Upper lobe of right lung (tissue), 1 donor: ENCODE data around the gene FCHSD2. TPM values are rescaled to one million over a fixed set of nuclear protein-coding genes. Genes with fewer than 3 reads are reported as not detected.

Experiments used
- ATAC-seq: fragments of 200-7000 bp; cut with Tn5 transposase; one replicate; pipeline ENCODE4 v1.9.1; 2020; ENCODE audit warnings: mild to moderate bottlenecking, moderate library complexity
- DNase-seq: peaks from one replicate; pipeline ENCODE4 v3.0.0-alpha.2; 2020
- H3K27ac ChIP-seq: fragments of 200-600 bp; one replicate; pipeline ENCODE4 v1.8.0; 2022
- H3K27me3 ChIP-seq: fragments of 200-600 bp; one replicate; pipeline ENCODE4 v1.8.0; 2022; ENCODE audit warnings: mild to moderate bottlenecking
- H3K36me3 ChIP-seq: fragments of 200-600 bp; one replicate; pipeline ENCODE4 v1.8.0; 2022
- H3K4me1 ChIP-seq: fragments of 200-600 bp; one replicate; pipeline ENCODE4 v1.8.0; 2022
- H3K4me3 ChIP-seq: fragments of 200-600 bp; one replicate; pipeline ENCODE4 v1.8.0; 2022; ENCODE audit warnings: mild to moderate bottlenecking
- H3K9me3 ChIP-seq: fragments of 200-600 bp; one replicate; pipeline ENCODE4 v1.8.0; 2022
- intact Hi-C: fragments of 100-400 bp; cut with DNase I; formaldehyde crosslinking; loops from one replicate; pipeline ENCODE4 v1.11.0; 2022
- total RNA-seq: library from RNA; stranded (reverse); fragmentation: NEBNext Ultra II Directional; extraction: Animal tissue kit (Norgen Biotek cat#: 25700); gene quantifications from one replicate; pipeline ENCODE4 v1.2.1, GENCODE V29; 2021
- TF ChIP-seq, protein P1 (sequence below): fragments of 200-600 bp; IDR thresholded peaks from one replicate; pipeline ENCODE4 v1.8.0; 2022; ENCODE audit warnings: antibody characterized with exemption
- donor health status: DM: no; HTN: yes; CAD: no; lungs with severe emphysema.

The FCHSD2 gene
- total RNA-seq, 1 donor from 2014 or later: 71.2 TPM

DNA sequence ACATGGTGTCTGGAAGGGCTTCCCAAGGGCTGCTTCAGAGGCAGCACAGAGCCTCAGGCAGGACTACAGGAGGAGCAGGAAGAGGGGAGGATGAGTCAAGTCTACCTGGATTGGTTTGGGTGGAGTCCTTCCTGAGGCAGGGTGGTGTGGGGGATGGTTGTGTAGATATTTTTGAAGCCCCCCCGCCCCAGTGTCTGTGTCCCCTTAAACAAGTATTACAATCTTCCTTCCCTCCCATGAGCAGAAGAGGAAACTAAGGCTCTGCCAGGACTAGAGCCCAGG lies 34.7 kb upstream of the FCHSD2 start:
- no peaks in the 10 kb centered on the region for H3K27me3 ChIP-seq
- no peak overlapping the region for H3K4me3 ChIP-seq
- intact Hi-C loops: loop anchor here (10.0 kb wide), 1 partner anchor 452 kb away; no protein-coding TSS in a partner anchor
- DNase-seq (no peak), ATAC-seq (no peak)
- H3K27ac ChIP-seq: peak overlapping the region; percentile 47
- no peaks in the 10 kb centered on the region for H3K36me3 ChIP-seq
- no peaks in the 10 kb centered on the region for H3K9me3 ChIP-seq
- peaks cover 26% of the 10 kb centered on the region for H3K4me1 ChIP-seq
- TF ChIP-seq, protein P1, sequence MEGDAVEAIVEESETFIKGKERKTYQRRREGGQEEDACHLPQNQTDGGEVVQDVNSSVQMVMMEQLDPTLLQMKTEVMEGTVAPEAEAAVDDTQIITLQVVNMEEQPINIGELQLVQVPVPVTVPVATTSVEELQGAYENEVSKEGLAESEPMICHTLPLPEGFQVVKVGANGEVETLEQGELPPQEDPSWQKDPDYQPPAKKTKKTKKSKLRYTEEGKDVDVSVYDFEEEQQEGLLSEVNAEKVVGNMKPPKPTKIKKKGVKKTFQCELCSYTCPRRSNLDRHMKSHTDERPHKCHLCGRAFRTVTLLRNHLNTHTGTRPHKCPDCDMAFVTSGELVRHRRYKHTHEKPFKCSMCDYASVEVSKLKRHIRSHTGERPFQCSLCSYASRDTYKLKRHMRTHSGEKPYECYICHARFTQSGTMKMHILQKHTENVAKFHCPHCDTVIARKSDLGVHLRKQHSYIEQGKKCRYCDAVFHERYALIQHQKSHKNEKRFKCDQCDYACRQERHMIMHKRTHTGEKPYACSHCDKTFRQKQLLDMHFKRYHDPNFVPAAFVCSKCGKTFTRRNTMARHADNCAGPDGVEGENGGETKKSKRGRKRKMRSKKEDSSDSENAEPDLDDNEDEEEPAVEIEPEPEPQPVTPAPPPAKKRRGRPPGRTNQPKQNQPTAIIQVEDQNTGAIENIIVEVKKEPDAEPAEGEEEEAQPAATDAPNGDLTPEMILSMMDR: no peak

DNA sequence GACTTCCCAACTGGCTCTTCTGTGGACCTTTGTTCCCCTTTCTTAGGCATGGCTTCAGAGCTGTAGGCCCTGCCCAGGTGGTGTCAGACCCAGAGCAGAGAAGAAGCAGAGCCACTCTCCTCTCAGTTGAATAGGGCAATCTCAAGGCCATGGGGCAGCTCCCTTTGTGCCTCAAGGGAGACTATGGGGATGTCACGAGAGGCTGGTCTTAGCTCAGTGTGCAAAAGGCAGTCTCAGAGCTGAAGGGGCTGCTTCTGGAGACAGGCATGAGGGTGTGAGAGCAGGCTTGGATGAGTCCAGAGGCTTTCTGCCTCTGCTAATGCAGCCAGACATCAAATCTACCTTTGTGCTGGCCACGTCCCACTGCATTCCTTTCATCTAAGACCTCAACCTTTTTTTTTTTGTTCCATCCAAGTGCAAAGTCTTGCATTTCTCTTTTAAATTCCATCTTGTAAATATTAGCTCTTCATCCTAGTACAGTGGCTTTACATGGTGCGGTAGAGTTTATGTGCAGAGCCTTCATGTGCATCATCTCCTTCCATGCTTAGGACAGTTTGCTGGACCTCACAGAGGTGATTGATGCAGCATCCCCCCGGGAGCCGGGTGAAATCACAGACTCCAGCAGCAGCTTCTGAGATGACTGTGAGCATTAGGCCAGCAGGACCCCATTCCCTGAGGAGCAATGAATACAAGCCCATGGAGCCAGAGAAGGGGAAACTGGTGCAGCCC lies 34.2 kb upstream of the FCHSD2 start:
- ATAC-seq (no peak), DNase-seq (no peak)
- TF ChIP-seq, protein P1: no peak
- Histone ChIP-seq H3K36me3 (no peaks in the 10 kb centered on the region), H3K27ac (no peak overlapping the region), H3K27me3 (no peaks in the 10 kb centered on the region), H3K9me3 (no peaks in the 10 kb centered on the region), H3K4me1 (peaks cover 26% of the 10 kb centered on the region), H3K4me3 (no peak overlapping the region)
- intact Hi-C loops: loop anchor here (10.0 kb wide), 1 partner anchor 452 kb away; no protein-coding TSS in a partner anchor

DNA sequence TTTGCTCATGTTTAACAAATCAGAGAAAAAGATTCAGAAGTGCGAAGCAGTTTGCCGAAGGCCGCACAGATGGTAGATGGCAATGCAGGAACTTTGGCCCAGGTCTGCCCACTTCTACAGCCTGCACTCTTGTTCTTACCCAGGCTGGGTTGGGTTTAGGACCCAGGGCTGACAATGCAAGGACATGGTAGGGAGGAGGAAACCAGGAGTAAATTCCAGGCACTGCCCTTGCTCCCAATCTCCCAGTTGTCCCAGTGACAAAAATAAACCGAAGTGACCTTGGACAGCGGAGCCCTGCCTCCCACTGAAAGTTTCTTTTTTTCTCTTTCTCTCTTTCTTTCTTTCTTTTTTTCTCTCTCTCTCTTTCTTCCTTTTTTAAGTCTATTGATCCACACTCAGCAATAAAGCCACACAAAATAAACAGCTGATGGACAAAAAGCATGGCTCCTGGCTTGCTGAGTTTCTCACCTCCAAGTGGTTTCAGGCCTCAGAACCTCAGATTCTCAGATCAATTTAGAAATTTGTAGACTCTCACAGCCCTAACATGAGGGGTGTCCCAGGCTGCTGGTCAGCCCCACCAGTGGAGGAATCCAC lies 33.5 kb upstream of the FCHSD2 start:
- DNase-seq: no peak
- no peak overlapping the region for H3K27ac ChIP-seq
- H3K4me3 ChIP-seq: no peak overlapping the region
- TF ChIP-seq, protein P1: no peak
- intact Hi-C loops: loop anchor here (10.0 kb wide), 1 partner anchor 451 kb away; no protein-coding TSS in a partner anchor
- H3K9me3 ChIP-seq: no peaks in the 10 kb centered on the region
- H3K27me3 ChIP-seq: no peaks in the 10 kb centered on the region
- H3K4me1 ChIP-seq: peaks cover 26% of the 10 kb centered on the region
- H3K36me3 ChIP-seq: no peaks in the 10 kb centered on the region
- no peak for ATAC-seq

DNA sequence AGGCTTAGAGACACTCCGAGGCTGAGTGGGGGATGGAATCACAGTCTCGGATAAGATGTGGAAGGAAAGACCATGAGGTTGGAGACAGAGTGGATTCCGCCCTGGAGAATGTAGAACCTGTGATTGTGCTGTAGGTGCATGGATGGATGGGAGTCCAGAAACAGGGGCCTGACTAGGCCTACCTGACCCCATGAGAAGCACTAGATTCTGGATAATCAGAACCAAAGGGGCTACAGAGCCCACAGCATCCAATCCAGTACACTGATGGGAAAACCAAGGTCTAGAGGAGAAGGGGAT lies 32.3 kb upstream of the FCHSD2 start:
- ATAC-seq (no peak), DNase-seq (no peak)
- H3K27ac ChIP-seq: no peak overlapping the region
- H3K9me3 ChIP-seq: no peaks in the 10 kb centered on the region
- intact Hi-C loops: loop anchor here (10.0 kb wide), 1 partner anchor 450 kb away; no protein-coding TSS in a partner anchor
- no peaks in the 10 kb centered on the region for H3K36me3 ChIP-seq
- H3K27me3 ChIP-seq: no peaks in the 10 kb centered on the region
- TF ChIP-seq, protein P1: no peak
- peaks cover 26% of the 10 kb centered on the region for H3K4me1 ChIP-seq
- H3K4me3 ChIP-seq: no peak overlapping the region

DNA sequence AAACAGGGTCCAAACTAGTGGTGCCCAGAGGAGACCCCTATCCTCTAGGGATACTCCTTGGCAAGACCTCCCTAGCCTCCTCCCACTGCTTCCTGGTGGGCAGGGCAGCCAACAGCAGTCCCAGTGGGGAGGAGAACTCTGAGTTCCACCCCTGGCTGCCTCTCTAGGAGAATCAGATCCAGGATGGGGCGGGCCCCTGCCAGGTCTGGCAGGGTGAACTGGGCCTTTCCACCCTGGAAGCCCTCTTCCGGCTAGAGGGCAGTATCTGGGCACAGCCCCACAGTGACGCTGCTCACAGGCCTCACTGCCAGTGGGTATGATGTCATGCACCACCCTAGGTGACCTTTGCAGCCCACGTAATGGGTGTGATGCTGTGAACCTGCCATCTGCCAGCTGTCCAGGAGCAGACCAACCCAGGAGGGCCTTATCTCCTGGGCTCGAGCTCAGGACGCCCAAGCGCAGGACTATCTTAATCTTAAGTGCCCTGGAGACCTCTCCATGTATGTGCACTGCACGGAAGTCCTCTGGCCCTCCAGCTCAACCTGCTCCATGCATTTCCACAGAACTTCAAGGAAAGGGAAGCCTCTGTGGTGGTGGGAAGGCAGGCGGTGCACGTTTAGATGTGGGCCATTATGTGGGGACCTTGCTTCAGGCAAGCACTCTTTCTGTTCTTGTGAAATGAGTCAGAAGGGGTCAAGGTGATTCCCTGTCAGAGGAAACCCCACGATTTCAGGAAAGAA lies 31.8 kb upstream of the FCHSD2 start:
- no peaks in the 10 kb centered on the region for H3K36me3 ChIP-seq
- H3K27me3 ChIP-seq: no peaks in the 10 kb centered on the region
- no peak for DNase-seq
- peaks cover 26% of the 10 kb centered on the region for H3K4me1 ChIP-seq
- no peak overlapping the region for H3K27ac ChIP-seq
- peak; percentile 3 for ATAC-seq
- H3K4me3 ChIP-seq: no peak overlapping the region
- intact Hi-C loops: loop anchor here (10.0 kb wide), 1 partner anchor 449 kb away; no protein-coding TSS in a partner anchor
- TF ChIP-seq, protein P1: no peak
- no peaks in the 10 kb centered on the region for H3K9me3 ChIP-seq
